ENCODE data around the gene RASA3. TPM values are rescaled to one million over a fixed set of nuclear protein-coding genes. Genes with fewer than 3 reads are reported as not detected.

RASA3 gene
- total RNA-seq, 4 donors from 2014 or later: 28.1 to 73.4 (median 56.8) TPM

DNA sequence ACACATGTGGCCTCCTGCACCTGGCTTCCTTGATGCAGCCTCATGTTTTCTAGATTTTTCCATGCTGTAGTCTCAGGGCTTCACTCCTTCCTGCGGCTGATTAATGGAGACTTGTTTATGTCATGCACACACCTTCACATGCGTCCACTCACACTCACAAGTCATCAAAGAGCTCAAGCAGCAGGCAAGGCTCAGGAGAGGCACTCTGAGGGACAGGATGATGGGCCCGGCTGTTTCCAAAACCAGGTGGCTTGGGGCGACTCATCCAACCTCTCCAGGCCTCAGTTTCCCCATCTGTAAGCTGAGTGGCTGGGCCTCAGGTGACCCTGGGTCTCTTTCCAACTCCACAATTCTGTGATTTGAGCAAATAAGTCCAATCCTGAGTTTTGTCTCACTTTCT, 36.9 kb downstream of the RASA3 start:
- TF ChIP-seq, protein P1, sequence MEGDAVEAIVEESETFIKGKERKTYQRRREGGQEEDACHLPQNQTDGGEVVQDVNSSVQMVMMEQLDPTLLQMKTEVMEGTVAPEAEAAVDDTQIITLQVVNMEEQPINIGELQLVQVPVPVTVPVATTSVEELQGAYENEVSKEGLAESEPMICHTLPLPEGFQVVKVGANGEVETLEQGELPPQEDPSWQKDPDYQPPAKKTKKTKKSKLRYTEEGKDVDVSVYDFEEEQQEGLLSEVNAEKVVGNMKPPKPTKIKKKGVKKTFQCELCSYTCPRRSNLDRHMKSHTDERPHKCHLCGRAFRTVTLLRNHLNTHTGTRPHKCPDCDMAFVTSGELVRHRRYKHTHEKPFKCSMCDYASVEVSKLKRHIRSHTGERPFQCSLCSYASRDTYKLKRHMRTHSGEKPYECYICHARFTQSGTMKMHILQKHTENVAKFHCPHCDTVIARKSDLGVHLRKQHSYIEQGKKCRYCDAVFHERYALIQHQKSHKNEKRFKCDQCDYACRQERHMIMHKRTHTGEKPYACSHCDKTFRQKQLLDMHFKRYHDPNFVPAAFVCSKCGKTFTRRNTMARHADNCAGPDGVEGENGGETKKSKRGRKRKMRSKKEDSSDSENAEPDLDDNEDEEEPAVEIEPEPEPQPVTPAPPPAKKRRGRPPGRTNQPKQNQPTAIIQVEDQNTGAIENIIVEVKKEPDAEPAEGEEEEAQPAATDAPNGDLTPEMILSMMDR (IDR thresholded peaks at IDR 0.05): no peak
- ATAC-seq (ENCODE audit: low FRiP score): no peak
- peak; percentile 16 for DNase-seq (ENCODE audit: low spot score)

DNA sequence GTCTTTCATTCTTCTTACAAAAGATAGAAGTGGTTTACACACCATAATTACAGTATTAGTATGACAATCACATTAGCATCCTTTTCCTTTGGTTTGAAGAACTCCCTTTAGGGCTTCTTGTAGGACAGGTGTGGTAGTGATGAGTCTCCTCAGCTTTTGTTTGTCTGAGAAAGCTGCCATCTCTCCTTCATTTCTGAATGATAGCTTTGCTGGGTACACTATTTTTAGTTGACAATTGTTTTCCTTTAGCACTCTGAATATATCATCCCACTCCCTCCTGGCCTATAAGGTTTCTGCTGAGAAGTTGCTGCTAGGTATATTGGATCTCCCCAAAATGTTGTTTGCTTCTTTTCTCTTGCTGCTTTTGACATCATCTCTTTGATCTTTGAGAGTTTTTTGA, 39.3 kb downstream of the RASA3 start:
- ATAC-seq (ENCODE audit: low FRiP score) (no peak), DNase-seq (ENCODE audit: low spot score) (no peak)
- TF ChIP-seq, protein P1 (IDR thresholded peaks at IDR 0.05): no peak

DNA sequence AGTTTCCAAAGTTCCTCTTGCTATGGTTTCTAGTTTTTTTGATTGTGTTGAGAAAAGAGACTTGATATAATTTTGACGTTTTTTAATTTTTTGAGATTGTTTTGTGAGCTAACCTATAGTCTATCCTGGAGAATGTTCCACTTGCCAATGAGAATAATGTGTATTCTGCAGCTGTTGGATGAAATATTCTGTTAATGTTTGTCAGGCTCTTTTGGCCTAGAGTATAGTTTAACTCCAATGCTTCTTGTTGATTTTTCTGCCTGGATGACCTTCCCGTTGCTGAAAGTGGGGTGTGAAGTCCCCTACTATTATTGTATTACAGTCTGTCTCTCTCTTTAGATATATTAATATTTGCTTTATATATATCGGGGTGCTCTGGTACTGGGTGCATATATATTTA, 40.0 kb downstream of the RASA3 start:
- TF ChIP-seq, protein P1 (IDR thresholded peaks at IDR 0.05): no peak
- ATAC-seq (ENCODE audit: low FRiP score) (no peak), DNase-seq (ENCODE audit: low spot score) (no peak)

DNA sequence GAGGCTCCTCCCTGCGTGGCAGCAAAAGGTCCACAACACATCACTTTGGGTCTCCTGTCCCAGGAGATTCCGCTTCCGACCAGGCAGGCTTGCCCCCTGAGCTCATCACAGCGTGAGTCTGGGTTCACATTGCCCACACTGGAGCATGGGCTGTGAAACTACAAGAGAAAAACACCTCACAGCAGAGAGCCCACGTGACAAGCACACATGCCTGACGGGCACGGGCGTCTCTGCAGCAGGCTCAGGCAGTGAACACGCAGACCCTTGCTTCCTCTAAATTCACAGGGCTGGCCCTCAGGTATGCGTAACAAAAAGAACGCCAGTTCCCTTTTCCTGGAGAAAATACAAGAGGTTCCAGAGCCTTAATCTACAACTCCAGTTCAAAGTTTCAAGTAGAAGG, 41.9 kb downstream of the RASA3 start:
- ATAC-seq (ENCODE audit: low FRiP score): no peak
- DNase-seq (ENCODE audit: low spot score): peak; percentile 13
- TF ChIP-seq, protein P1 (IDR thresholded peaks at IDR 0.05): no peak

DNA sequence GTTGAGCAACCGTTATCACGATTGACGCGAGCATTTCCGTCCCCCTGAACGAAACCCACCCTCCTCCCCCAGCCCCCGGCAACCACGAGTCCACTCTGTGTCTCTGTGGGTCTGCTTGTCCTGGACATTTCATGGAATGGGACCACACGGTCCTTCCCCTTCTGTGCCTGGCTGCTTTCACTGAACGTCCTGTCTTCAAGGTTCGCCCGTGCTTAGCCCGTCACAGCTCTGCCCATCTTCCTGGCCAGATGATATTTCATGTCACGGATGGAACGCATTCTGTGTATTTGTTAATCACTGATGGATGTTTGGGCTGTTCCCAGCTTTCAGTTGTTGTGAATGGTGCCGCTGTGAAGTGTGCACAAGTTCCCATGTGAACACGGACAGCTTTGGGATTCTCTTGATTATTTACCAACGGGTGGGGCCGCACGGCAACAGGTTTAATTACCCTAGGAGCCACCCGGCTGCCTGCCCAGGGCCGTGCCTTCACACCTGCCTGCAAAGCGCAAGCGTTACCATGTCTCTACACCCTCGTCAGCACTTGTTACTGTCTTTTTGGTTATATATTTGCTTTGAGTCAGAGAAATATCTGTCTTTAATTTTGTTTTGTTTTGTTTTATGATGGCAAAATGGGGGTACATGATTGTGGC, 42.5 kb downstream of the RASA3 start:
- no peak for ATAC-seq (ENCODE audit: low FRiP score)
- TF ChIP-seq, protein P1 (IDR thresholded peaks at IDR 0.05): no peak
- no peak for DNase-seq (ENCODE audit: low spot score)

DNA sequence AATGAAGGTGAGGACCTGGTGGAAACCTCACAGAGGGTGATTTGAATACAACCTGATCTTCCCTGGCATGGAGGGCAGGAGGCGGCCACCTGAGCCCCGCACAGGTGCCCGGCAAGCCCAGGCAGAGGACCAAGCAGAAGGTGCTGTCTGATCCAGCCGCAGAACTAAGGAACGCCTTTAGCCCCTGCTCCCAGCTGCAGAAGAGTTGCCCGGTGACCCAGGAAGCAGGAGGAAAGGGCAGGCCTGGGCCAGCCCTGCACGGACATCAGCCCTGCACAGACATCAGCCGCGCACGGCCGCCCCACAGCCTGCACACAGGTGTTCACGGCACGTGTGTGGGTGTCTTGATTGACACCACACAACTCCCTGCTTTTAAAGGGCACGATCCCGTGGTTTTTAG, 43.1 kb downstream of the RASA3 start:
- TF ChIP-seq, protein P1 (IDR thresholded peaks at IDR 0.05): no peak
- peak; percentile 12 for DNase-seq (ENCODE audit: low spot score)
- ATAC-seq (ENCODE audit: low FRiP score): no peak

DNA sequence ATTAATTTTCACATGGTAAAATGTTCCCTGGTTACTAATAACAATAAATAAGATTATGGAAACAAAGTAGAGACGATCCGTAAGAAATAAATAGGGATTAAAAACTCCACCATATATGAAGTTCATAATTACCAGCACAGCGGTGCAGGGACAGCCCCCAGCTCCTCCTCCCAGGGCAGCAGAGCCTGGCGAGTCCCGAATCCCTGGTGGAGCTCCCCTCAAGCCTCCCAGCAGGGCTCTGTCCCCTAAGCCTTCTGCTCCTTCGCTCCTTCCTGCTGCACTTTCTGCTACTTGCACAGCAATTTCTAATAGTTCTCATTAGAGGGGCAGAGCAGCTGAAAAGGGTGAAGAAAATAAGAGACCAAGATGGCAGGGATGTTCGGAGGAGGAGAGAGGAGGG, 43.6 kb downstream of the RASA3 start:
- ATAC-seq (ENCODE audit: low FRiP score) (no peak), DNase-seq (ENCODE audit: low spot score) (peak; percentile 4)
- TF ChIP-seq, protein P1 (IDR thresholded peaks at IDR 0.05): no peak
